ENCODE measurements around the gene TMEM52B.

The TMEM52B gene

DNA sequence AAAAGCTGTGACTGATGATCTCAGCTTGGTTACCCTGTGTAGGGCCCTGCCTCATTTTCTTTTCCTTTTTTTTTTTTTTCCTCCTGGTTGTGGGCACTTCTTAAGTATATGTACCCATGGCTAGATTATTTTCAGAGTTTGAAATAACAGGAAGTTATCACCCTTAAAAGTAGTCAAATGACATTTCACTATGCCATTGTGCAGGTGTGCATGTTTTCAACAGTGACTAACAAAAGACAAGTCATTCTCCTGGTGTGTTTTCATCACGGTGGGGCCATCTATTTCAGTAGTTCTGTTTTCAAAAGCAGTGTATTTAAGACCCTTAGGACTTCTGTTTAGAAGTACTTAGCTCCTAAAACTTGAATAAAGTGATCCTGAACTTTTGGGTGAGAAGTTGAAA is 48.8 kb downstream of the TMEM52B start:
- TF ChIP-seq, protein P1, sequence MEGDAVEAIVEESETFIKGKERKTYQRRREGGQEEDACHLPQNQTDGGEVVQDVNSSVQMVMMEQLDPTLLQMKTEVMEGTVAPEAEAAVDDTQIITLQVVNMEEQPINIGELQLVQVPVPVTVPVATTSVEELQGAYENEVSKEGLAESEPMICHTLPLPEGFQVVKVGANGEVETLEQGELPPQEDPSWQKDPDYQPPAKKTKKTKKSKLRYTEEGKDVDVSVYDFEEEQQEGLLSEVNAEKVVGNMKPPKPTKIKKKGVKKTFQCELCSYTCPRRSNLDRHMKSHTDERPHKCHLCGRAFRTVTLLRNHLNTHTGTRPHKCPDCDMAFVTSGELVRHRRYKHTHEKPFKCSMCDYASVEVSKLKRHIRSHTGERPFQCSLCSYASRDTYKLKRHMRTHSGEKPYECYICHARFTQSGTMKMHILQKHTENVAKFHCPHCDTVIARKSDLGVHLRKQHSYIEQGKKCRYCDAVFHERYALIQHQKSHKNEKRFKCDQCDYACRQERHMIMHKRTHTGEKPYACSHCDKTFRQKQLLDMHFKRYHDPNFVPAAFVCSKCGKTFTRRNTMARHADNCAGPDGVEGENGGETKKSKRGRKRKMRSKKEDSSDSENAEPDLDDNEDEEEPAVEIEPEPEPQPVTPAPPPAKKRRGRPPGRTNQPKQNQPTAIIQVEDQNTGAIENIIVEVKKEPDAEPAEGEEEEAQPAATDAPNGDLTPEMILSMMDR (IDR thresholded peaks at IDR 0.05; ENCODE audit: borderline replicate concordance, insufficient read depth, low read depth, low read length), result no peak
- no peak overlapping the region for H3K4me3 ChIP-seq (ENCODE audit: low read depth, low read length)

DNA sequence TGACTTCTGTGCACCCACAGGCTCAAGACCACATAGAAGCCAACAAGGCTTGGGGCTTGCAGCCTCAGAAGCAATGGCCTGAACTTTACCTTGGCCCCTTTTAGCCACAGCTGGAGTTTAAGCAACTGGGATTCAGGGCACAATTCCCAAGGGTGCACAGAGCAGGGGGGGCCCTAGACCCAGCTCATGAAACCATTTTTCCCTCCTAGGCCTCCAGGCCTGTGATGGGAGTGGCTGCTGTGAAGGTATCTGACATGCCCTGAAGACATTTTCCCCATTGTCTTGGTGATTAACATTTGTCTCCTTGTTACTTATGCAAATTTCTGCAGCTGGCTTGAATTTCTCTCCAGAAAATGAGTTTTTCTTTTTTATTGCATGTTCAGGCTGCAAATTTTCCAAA is 55.7 kb downstream of the TMEM52B start:
- H3K4me3 ChIP-seq (ENCODE audit: low read depth, low read length), result no peak overlapping the region
- TF ChIP-seq, protein P1 (IDR thresholded peaks at IDR 0.05; ENCODE audit: borderline replicate concordance, insufficient read depth, low read depth, low read length), result no peak

DNA sequence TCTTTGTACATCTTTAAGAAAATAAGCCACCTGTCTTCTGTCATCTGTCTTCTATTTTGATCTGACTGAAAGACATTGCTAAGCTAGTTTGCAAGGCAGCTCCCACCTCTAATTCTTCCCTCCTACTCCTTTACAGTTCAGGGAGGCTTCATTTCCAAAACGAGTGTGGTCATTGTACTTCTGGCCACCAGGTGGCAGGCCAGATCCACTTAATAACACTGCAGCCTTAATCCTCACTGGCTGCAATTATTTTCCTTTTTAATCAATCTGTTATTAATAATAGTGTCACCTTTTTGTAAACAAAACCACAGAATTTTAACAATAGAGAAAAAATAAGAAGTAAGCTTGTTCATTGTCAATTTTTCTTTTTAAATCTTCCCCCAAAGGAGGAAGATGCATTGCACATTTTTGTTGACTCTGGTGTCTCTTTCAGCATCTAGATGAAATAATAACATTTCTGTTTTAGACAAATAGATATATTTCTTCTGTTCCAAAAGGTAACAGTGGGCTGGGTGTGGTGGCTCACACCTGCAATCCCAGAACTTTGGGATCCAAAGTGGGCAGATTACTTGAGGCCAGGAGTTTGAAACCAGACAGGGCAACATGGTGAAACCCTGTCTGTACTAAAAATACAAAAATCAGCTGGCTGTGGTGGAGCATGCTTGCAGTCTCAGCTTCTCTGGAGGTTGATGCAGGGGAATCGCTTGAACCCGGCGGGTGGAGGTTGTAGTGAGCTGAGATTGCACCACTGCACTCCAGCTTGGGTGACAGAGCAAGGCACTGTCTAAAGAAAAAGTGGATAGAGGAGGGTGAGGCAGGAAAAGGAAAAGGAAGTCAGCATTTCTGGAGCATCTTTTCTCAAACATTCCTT is 57.2 kb downstream of the TMEM52B start:
- no peak overlapping the region for H3K4me3 ChIP-seq (ENCODE audit: low read depth, low read length)
- TF ChIP-seq, protein P1 (IDR thresholded peaks at IDR 0.05; ENCODE audit: borderline replicate concordance, insufficient read depth, low read depth, low read length), result peak; percentile 51; the same call in 1 of the 2 replicates

DNA sequence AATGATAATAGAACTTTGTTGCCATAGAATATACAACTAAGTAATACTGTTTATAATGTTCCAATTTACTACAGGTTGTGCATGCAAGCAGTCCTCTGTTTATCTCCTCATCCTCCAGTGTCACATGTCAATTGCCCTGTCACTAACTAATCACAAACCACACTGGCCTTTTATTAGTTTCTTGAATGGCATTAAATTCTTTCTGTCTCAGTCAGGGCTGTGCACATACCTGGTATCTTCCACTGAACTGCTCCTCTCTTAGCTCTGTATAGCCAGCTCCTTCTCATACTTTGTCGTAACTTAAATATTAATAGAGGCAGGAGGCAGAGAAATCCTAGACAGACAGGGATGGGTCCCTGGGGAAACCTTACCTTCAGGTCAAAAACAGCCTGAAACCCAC is 57.9 kb downstream of the TMEM52B start:
- no peak overlapping the region for H3K4me3 ChIP-seq (ENCODE audit: low read depth, low read length)
- TF ChIP-seq, protein P1 (IDR thresholded peaks at IDR 0.05; ENCODE audit: borderline replicate concordance, insufficient read depth, low read depth, low read length), result no peak

DNA sequence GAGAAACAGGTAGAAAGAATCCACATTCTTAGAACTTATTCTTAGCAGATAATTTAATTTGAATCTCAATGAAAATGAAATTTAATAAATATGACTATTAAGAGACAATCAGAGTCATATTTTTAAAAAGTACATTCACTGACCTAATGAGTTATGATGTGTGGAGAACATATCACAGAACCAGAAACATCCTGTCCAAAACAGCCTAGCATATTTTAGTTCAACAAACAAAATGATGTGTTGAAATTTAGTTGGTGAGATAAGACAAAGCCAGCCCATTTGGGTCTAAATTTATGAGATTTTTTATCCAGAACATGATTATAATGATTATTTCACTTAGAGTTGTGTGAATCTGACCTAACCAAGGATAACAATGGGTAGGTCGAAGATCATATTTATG is 59.7 kb downstream of the TMEM52B start:
- no peak overlapping the region for H3K4me3 ChIP-seq (ENCODE audit: low read depth, low read length)
- TF ChIP-seq, protein P1 (IDR thresholded peaks at IDR 0.05; ENCODE audit: borderline replicate concordance, insufficient read depth, low read depth, low read length), result no peak

DNA sequence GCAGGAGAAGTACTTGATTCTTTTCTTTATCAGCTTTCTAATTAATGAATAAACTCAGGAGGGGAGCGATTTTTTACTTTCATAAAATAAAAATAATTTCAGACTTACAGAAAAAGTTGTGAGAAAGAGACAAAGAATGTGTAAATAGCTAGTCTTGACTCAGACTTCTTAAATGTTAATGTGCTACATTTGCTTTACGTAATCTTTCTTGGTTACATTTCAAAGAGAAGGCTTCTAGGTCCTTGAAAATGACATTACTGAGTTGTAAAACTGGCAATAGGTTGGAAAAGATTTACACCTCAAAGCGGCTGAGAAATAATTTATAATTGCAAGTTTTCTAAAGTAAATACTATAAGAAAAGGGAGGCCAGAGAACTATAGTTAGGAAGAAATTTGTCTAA is 62.5 kb downstream of the TMEM52B start:
- TF ChIP-seq, protein P1 (IDR thresholded peaks at IDR 0.05; ENCODE audit: borderline replicate concordance, insufficient read depth, low read depth, low read length), result no peak
- no peak overlapping the region for H3K4me3 ChIP-seq (ENCODE audit: low read depth, low read length)
